Mammary microvascular endothelial cell (primary cell): ENCODE measurements around the gene SYCP1. TPM values are rescaled to one million over a fixed set of nuclear protein-coding genes. Genes with fewer than 3 reads are reported as not detected.

Source experiments
- total RNA-seq: library from RNA; depleted of rRNA; stranded (reverse); fragments of >200 nt; gene quantifications from 2 replicates; pipeline ENCODE4 v1.2.3, GENCODE V29; 2015

The SYCP1 gene
- total RNA-seq, result not detected in 2 replicates

GRCh38 chr1:114854693-114855320 is at the start of gene SYCP1:
TSS of gene SYCP1 (plus strand) at chr1:114854863. CDS start at chr1:114855465, 602 bp downstream.

GRCh38 chr1:115029526-115029925 is 174.9 kb downstream of the SYCP1 start, which contains the start of gene TSHB:
TSS of gene TSHB (plus strand) at chr1:115029826. CDS start at chr1:115033363, 3,537 bp downstream.

Other genes with a start within 250 kb of the SYCP1 start
- gene DENND2C, start 184.8 kb upstream of the SYCP1 start, total RNA-seq, result 1.00 and 1.2 TPM in 2 replicates
- not detected in 2 replicates for gene AMPD1, start 159.3 kb upstream of the SYCP1 start, total RNA-seq
- gene NRAS, start 138.1 kb upstream of the SYCP1 start, total RNA-seq, result 92.3 and 95.1 TPM in 2 replicates
- 700 and 788 TPM in 2 replicates for gene CSDE1, start 96.9 kb upstream of the SYCP1 start, total RNA-seq
- gene SIKE1, start 74.2 kb upstream of the SYCP1 start, total RNA-seq, result 27.8 and 49.3 TPM in 2 replicates
- gene TSHB, start 175.0 kb downstream of the SYCP1 start, total RNA-seq, result not detected in 2 replicates
- 0.44 and 0.73 TPM in 2 replicates for gene TSPAN2, start 234.6 kb downstream of the SYCP1 start, total RNA-seq